Large intestine (tissue), 3 donors: Measurements from ENCODE around the gene TULP4. TPM values are rescaled to one million over a fixed set of nuclear protein-coding genes. Genes with fewer than 3 reads are reported as not detected.

Source experiments
- DNase-seq, 2 donors: peaks; one replicate each; pipeline versions ENCODE4 v3.0.0 to v3.0.0-alpha.2; 2013
- H3K27ac ChIP-seq: one replicate; pipeline ENCODE4 v1.5.1; 2013; ENCODE audit warnings: low read length
- H3K27me3 ChIP-seq: 2 replicates; pipeline ENCODE4 v1.6.1; 2013; ENCODE audit warnings: low read length; ENCODE audit not compliant: control insufficient read depth, insufficient read depth
- H3K36me3 ChIP-seq: 2 replicates; pipeline ENCODE4 v1.6.1; 2013; ENCODE audit warnings: low read length; ENCODE audit not compliant: control insufficient read depth, insufficient read depth
- H3K4me1 ChIP-seq: one replicate; pipeline ENCODE4 v1.6.1; 2013; ENCODE audit warnings: low read length; ENCODE audit not compliant: control insufficient read depth, insufficient read depth
- H3K4me3 ChIP-seq: one replicate; pipeline ENCODE4 v1.5.1; 2013; ENCODE audit warnings: low read length
- H3K9me3 ChIP-seq: one replicate; pipeline ENCODE4 v1.6.1; 2013; ENCODE audit warnings: mild to moderate bottlenecking, low read depth, low read length, moderate library complexity; ENCODE audit not compliant: control insufficient read depth
- WGBS: methylation state at CpG from one replicate; pipeline ENCODE4 v1.1.5; 2013; ENCODE audit warnings: low lambda C conversion rate; ENCODE audit not compliant: insufficient coverage; 5-methylcytosine and 5-hydroxymethylcytosine counted together
- polyA plus RNA-seq: library from polyadenylated mRNA; unstranded; fragments of 120-200 nt; gene quantifications from one replicate; pipeline ENCODE4 v1.2.1, GENCODE V29; 2013

TULP4 gene
- polyA plus RNA-seq, 1 donor: 25.8 TPM

- whole genome bisulfite sequencing: no CpG with 5 or more reads among the region's 120 CpGs
- DNase-seq: peak; percentile 86 to 92
- H3K36me3 ChIP-seq: no peaks in the 10 kb centered on the region
- H3K4me3 ChIP-seq: peak within 1 kb of the TSS; percentile 73
- H3K9me3 ChIP-seq: no peaks in the 10 kb centered on the region
- H3K27me3 ChIP-seq: no peaks in the 10 kb centered on the region
- peak within 1 kb of the TSS; percentile 77 for H3K27ac ChIP-seq
- peaks cover 17% of the 10 kb centered on the region for H3K4me1 ChIP-seq
Observed at GRCh38 chr6:158559895-158560835, 247.9 kb downstream of the TULP4 start, which contains the start of gene TMEM181. Gene TMEM181 (plus strand): TSS chr6:158560091. CDS start chr6:158560225, 134 bp downstream.

GRCh38 chr6:158560836-158561320 lies 248.6 kb downstream of the TULP4 start:
- Histone ChIP-seq H3K4me3 (peak overlapping the region; percentile 73), H3K4me1 (peaks cover 17% of the 10 kb centered on the region), H3K9me3 (no peaks in the 10 kb centered on the region), H3K36me3 (no peaks in the 10 kb centered on the region), H3K27me3 (no peaks in the 10 kb centered on the region), H3K27ac (peak overlapping the region; percentile 50)
- WGBS: no CpG with 5 or more reads among the region's 19 CpGs
- DNase-seq: no peak

Other genes with a start within 250 kb of the TULP4 start
- 6.9 TPM for gene SERAC1, start 144.2 kb upstream of the TULP4 start, polyA plus RNA-seq
- gene GTF2H5, start 144.1 kb upstream of the TULP4 start, polyA plus RNA-seq: 15.6 TPM
- 38.5 TPM for gene TMEM181, start 247.6 kb downstream of the TULP4 start, polyA plus RNA-seq